MM.1S (cell line): Measurements from ENCODE around the gene TGFBR3.

ENCODE experiments used
- DNase-seq: peaks from one replicate; pipeline ENCODE4 v3.0.0-alpha.2; 2015
- H2AFZ ChIP-seq: fragments of 300-600 bp; sonication (generic); 2 replicates; pipeline ENCODE4 v1.6.0; 2016; ENCODE audit warnings: antibody characterized with exemption, low read length
- H3F3A ChIP-seq: fragments of 300-600 bp; sonication (generic); 2 replicates; pipeline ENCODE4 v1.6.1; 2016; ENCODE audit warnings: mild to moderate bottlenecking, antibody characterized with exemption, low read length, moderate library complexity, mixed read lengths; ENCODE audit not compliant: insufficient read depth
- H3K27ac ChIP-seq: fragments of 300-600 bp; sonication (generic); 2 replicates; pipeline ENCODE4 v1.5.1; 2016; ENCODE audit warnings: mild to moderate bottlenecking, low read length
- H3K27me3 ChIP-seq: fragments of 300-600 bp; sonication (generic); replicated peaks from 2 replicates; pipeline ENCODE4 v1.6.0; 2016; ENCODE audit warnings: low read length; ENCODE audit not compliant: insufficient read depth
- H3K36me3 ChIP-seq: fragments of 300-600 bp; sonication (generic); replicated peaks from 2 replicates; pipeline ENCODE4 v1.6.1; 2016; ENCODE audit warnings: mild to moderate bottlenecking, low read length, mixed read lengths; ENCODE audit not compliant: insufficient read depth
- H3K4me1 ChIP-seq: fragments of 300-600 bp; sonication (generic); 2 replicates; pipeline ENCODE4 v1.6.1; 2016; ENCODE audit warnings: low read length, mixed read lengths
- H3K4me2 ChIP-seq: fragments of 300-600 bp; sonication (generic); 2 replicates; pipeline ENCODE4 v1.6.0; 2016; ENCODE audit warnings: low read depth, low read length
- H3K4me3 ChIP-seq: fragments of 300-600 bp; sonication (generic); 2 replicates; pipeline ENCODE4 v1.5.1; 2016; ENCODE audit warnings: low read length, mixed read lengths
- H3K79me2 ChIP-seq: fragments of 300-600 bp; sonication (generic); 2 replicates; pipeline ENCODE4 v1.6.1; 2016; ENCODE audit warnings: mixed run types, low read length, mixed read lengths
- H3K9ac ChIP-seq: fragments of 300-600 bp; sonication (generic); 2 replicates; pipeline ENCODE4 v1.6.1; 2016; ENCODE audit warnings: low read length, mixed read lengths
- H3K9me2 ChIP-seq: fragments of 300-600 bp; sonication (generic); replicated peaks from 2 replicates; pipeline ENCODE4 v1.6.1; 2016; ENCODE audit warnings: mild to moderate bottlenecking, low read length, mixed read lengths; ENCODE audit not compliant: insufficient read depth
- H3K9me3 ChIP-seq: fragments of 300-600 bp; sonication (generic); replicated peaks from 2 replicates; pipeline ENCODE4 v1.6.1; 2016; ENCODE audit warnings: mild to moderate bottlenecking, low read length, mixed read lengths; ENCODE audit not compliant: insufficient read depth
- H4K20me1 ChIP-seq: fragments of 300-600 bp; sonication (generic); 2 replicates; pipeline ENCODE4 v1.6.1; 2016; ENCODE audit warnings: mild to moderate bottlenecking, low read length, moderate library complexity, mixed read lengths; ENCODE audit not compliant: insufficient read depth
- EZH2 ChIP-seq: fragments of 300-600 bp; sonication (generic); optimal IDR thresholded peaks from 2 replicates; pipeline ENCODE3; 2017; ENCODE audit warnings: low read depth, mild to moderate bottlenecking, antibody characterized with exemption, low read length, mixed read lengths
- EZH2phosphoT487 ChIP-seq: fragments of 300-600 bp; sonication (generic); IDR thresholded peaks from 2 replicates; pipeline ENCODE4 v1.6.1; 2018; ENCODE audit warnings: antibody characterized with exemption, low read length
- TF ChIP-seq, protein P1 (sequence below): fragments of 300-600 bp; sonication (generic); IDR thresholded peaks from 2 replicates; pipeline ENCODE4 v1.5.1; 2016; ENCODE audit warnings: antibody characterized with exemption, low read length, mixed read lengths

Gene TGFBR3

GRCh38 chr1:91687452-91687851, 198.5 kb downstream of the TGFBR3 start:
- no peak for DNase-seq
- H3K4me1 ChIP-seq = no peaks in the 10 kb centered on the region
- no peak overlapping the region for H3K27ac ChIP-seq
- no peaks in the 10 kb centered on the region for H4K20me1 ChIP-seq
- H3K36me3 ChIP-seq = no peaks in the 10 kb centered on the region
- no peak overlapping the region for H2AFZ ChIP-seq
- no peak overlapping the region for H3K9ac ChIP-seq
- H3K4me2 ChIP-seq = no peak overlapping the region
- H3K9me2 ChIP-seq = no peaks in the 10 kb centered on the region
- no peaks in the 10 kb centered on the region for H3K9me3 ChIP-seq
- no peak overlapping the region for H3K4me3 ChIP-seq
- H3K27me3 ChIP-seq = no peaks in the 10 kb centered on the region
- no peaks in the 10 kb centered on the region for H3K79me2 ChIP-seq
- TF ChIP-seq EZH2phosphoT487 (no peak), EZH2 (no peak)
- TF ChIP-seq, protein P1, sequence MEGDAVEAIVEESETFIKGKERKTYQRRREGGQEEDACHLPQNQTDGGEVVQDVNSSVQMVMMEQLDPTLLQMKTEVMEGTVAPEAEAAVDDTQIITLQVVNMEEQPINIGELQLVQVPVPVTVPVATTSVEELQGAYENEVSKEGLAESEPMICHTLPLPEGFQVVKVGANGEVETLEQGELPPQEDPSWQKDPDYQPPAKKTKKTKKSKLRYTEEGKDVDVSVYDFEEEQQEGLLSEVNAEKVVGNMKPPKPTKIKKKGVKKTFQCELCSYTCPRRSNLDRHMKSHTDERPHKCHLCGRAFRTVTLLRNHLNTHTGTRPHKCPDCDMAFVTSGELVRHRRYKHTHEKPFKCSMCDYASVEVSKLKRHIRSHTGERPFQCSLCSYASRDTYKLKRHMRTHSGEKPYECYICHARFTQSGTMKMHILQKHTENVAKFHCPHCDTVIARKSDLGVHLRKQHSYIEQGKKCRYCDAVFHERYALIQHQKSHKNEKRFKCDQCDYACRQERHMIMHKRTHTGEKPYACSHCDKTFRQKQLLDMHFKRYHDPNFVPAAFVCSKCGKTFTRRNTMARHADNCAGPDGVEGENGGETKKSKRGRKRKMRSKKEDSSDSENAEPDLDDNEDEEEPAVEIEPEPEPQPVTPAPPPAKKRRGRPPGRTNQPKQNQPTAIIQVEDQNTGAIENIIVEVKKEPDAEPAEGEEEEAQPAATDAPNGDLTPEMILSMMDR = no peak
- no peaks in the 10 kb centered on the region for H3F3A ChIP-seq

DNA sequence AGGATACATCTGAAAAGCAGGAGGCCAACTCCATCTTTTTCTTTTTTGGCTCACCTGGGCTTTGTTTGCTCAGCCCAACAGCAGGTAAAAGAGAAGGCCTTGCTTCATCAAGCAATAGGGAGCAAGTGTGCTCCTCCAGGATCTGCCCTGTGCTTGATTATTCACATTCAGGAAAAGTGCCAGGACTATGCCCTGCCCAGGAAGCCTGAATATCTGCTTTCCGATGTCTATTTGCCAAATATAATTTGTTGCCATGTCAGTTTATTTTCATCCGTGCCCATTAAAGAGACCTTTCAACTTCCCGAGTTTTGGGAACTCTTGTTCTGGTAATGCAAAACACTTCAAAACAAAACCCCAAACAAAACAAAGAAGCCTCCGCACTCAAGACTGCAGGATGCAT, 200.0 kb downstream of the TGFBR3 start:
- Histone ChIP-seq H3K9me3 (no peaks in the 10 kb centered on the region), H3K79me2 (no peaks in the 10 kb centered on the region), H3K4me3 (no peak overlapping the region), H3K27ac (no peak overlapping the region), H3K36me3 (no peaks in the 10 kb centered on the region), H3K4me1 (0 out of 2 replicates have a peak, but pooled peaks cover under 1% of the 10 kb centered on the region), H3F3A (no peaks in the 10 kb centered on the region), H3K9me2 (no peaks in the 10 kb centered on the region), H3K9ac (no peak overlapping the region), H4K20me1 (no peaks in the 10 kb centered on the region), H3K4me2 (no peak overlapping the region), H2AFZ (no peak overlapping the region), H3K27me3 (no peaks in the 10 kb centered on the region)
- DNase-seq = no peak
- TF ChIP-seq EZH2phosphoT487 (no peak), EZH2 (no peak)
- TF ChIP-seq, protein P1 = no peak

DNA sequence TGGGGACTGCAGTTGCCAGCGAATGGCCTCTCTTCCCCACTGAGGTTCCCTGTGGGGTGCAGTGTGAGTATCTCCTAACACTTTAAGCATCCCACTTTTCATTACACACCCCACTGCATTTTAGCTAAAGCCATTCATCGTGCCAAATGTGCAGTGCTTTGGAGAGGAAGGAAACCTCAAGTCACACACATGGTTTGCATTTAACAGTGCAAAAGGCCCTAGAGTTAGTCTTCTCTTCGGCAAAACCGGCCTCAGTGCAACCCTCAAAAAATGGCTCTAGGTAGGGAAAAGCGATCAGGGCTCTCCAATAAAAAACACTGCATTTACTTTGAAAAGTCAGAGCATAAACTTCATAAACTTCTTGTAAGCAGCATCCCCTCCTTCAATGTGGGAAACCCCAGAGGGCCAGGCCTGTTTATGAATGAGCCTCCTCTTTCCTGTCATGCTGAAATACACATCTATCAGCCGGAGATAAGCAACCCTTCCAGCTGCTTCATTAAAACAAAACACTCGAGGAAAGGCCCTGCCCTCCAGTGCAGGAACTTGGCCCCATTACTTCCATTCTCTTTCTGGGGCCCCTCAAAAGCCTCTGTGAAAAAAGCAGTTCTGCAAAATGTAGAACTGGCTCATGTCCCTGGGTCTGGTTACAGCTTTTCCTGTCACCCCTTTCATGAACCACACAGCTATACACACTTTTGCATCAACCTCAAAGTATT, 201.3 kb downstream of the TGFBR3 start:
- Histone ChIP-seq H4K20me1 (no peaks in the 10 kb centered on the region), H3K9me2 (no peaks in the 10 kb centered on the region), H3K4me3 (no peak overlapping the region), H3K4me2 (no peak overlapping the region), H3F3A (no peaks in the 10 kb centered on the region), H3K9me3 (no peaks in the 10 kb centered on the region), H3K27me3 (no peaks in the 10 kb centered on the region), H3K9ac (no peak overlapping the region), H3K79me2 (no peaks in the 10 kb centered on the region), H3K36me3 (no peaks in the 10 kb centered on the region), H3K4me1 (peaks cover 11% of the 10 kb centered on the region), H3K27ac (no peak overlapping the region), H2AFZ (no peak overlapping the region)
- no peak for DNase-seq
- TF ChIP-seq, protein P1 = no peak
- no peak for TF ChIP-seq EZH2phosphoT487
- no peak for TF ChIP-seq EZH2
